Measurements from ENCODE around the gene EPHA7. TPM values are rescaled to one million over a fixed set of nuclear protein-coding genes. Genes with fewer than 3 reads are reported as not detected.

The EPHA7 gene
- total RNA-seq, 1 donor from 2014 or later: 0.40 TPM

DNA sequence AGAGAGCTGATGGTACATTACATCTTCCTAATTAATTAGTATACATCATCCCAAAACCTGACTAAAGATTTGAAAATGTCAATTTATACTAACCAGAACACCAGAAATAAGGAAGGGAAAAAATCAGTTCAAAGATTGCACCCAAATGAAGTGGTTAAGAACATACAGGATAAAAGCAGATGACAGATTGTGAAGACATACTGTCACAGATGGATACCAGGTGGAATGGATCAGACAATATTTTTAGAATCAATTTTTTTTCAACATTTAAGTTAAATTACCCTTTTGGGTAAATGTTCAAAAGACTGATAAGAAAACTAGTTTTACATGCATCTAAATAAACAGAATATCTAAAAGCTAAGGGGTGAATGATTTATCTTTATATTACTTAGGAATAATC, 47.6 kb downstream of the EPHA7 start:
- H3K4me3 ChIP-seq (ENCODE audit: low read depth, low read length): no peak overlapping the region
- TF ChIP-seq, protein P1, sequence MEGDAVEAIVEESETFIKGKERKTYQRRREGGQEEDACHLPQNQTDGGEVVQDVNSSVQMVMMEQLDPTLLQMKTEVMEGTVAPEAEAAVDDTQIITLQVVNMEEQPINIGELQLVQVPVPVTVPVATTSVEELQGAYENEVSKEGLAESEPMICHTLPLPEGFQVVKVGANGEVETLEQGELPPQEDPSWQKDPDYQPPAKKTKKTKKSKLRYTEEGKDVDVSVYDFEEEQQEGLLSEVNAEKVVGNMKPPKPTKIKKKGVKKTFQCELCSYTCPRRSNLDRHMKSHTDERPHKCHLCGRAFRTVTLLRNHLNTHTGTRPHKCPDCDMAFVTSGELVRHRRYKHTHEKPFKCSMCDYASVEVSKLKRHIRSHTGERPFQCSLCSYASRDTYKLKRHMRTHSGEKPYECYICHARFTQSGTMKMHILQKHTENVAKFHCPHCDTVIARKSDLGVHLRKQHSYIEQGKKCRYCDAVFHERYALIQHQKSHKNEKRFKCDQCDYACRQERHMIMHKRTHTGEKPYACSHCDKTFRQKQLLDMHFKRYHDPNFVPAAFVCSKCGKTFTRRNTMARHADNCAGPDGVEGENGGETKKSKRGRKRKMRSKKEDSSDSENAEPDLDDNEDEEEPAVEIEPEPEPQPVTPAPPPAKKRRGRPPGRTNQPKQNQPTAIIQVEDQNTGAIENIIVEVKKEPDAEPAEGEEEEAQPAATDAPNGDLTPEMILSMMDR (conservative IDR thresholded peaks at IDR 0.05; ENCODE audit: low read depth, low read length): no peak
- no peak for DNase-seq (ENCODE audit: low read depth)

DNA sequence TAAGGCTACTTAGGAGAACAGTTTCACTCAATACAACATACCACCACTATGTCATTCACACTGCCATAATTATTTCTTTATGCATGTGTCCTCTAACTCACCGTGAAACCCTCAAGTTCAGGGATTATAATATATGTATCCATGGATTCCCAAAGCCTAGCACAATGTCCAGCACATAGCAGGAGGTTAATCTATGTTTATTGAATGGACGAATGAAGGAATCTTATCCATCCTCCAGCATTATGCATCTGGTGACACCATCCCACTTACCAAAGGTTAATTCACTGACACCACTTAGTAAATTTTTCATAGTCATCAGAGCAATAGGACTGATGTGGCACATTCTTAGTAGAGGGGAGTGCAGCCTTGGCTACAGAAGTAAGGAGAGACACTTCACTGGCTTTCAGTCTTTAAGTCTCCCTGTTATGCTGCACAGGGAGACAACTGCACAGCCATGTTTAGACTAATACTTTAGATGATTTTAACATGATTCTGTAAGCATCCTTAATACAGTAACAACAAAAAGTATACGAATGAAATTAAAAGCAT, 49.7 kb downstream of the EPHA7 start:
- no peak for DNase-seq (ENCODE audit: low read depth)
- TF ChIP-seq, protein P1 (conservative IDR thresholded peaks at IDR 0.05; ENCODE audit: low read depth, low read length): no peak
- no peak overlapping the region for H3K4me3 ChIP-seq (ENCODE audit: low read depth, low read length)

DNA sequence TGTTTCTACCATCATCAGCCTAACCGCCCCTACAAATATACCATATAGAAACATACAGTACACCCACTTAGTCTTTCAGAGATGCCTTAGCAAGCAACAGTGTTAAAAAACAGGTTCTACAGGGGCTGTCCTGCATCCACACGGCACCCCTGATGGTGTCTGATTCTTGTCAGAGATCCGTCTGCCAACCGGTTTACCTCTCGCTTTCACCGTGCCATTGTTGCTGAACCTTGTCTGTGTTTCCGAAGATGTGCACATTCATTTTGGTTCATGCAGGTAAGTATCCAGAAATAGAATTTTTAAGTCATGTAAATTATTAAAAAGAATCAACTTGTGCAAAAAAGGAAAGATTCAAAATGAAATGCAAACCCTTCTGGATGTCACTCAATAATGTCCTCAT, 52.9 kb downstream of the EPHA7 start:
- no peak for DNase-seq (ENCODE audit: low read depth)
- no peak overlapping the region for H3K4me3 ChIP-seq (ENCODE audit: low read depth, low read length)
- TF ChIP-seq, protein P1 (conservative IDR thresholded peaks at IDR 0.05; ENCODE audit: low read depth, low read length): no peak

DNA sequence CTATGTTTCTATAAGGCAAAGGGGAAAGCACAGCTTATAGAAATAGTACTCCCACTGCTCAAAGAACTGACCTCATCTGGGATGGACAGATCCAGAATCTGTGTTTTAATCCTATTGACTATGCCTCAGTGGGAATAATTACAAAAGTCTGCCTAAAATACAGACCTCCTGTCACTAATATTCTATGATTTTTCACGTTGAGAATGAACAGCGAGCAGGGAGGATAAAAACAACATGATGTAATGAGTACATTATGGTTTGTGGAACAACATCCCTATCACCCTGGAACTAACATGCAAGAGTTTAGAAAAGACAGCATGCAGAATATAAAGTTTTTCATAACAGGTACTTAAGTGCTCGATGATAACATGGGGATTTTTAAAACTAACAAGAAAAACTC, 53.9 kb downstream of the EPHA7 start:
- TF ChIP-seq, protein P1 (conservative IDR thresholded peaks at IDR 0.05; ENCODE audit: low read depth, low read length): no peak
- no peak overlapping the region for H3K4me3 ChIP-seq (ENCODE audit: low read depth, low read length)
- DNase-seq (ENCODE audit: low read depth): no peak

DNA sequence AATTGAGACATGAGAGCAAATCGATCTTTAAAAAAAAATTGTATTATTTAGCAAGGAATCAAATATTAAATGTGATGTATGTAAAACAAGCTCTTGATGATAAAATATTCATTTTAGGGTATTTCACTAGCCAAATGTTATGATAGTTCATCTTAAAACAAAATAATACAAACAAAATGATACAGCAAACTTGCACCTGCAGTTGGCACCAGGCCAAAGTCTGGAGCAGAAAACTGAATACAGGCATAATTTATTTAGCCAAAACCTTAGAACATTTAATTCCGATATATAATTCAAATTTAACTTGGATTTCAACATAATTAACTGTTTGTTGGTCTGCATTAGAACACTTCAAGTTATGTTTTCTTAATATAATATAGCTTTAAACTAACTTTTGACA, 60.9 kb downstream of the EPHA7 start:
- DNase-seq (ENCODE audit: low read depth): no peak
- TF ChIP-seq, protein P1 (conservative IDR thresholded peaks at IDR 0.05; ENCODE audit: low read depth, low read length): no peak
- no peak overlapping the region for H3K4me3 ChIP-seq (ENCODE audit: low read depth, low read length)

DNA sequence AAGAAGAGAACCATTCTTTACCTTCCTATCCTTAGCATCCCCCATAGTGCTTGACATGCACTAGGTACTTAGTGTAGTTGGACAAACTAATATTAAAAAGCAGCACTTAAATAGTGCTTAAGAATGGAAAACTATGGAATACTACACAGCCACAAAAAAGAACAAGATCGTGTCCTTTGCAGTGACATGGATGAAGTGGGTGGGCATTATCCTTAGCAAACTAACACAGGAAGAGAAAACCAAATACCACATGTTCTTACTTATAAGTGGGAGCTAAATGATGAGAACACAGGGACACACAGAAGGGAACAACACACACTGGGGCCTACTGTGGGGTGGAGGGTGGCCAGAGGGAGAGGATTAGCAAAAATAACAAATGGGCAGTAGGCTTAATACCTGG, 66.8 kb downstream of the EPHA7 start:
- no peak for DNase-seq (ENCODE audit: low read depth)
- TF ChIP-seq, protein P1 (conservative IDR thresholded peaks at IDR 0.05; ENCODE audit: low read depth, low read length): no peak
- H3K4me3 ChIP-seq (ENCODE audit: low read depth, low read length): no peak overlapping the region

DNA sequence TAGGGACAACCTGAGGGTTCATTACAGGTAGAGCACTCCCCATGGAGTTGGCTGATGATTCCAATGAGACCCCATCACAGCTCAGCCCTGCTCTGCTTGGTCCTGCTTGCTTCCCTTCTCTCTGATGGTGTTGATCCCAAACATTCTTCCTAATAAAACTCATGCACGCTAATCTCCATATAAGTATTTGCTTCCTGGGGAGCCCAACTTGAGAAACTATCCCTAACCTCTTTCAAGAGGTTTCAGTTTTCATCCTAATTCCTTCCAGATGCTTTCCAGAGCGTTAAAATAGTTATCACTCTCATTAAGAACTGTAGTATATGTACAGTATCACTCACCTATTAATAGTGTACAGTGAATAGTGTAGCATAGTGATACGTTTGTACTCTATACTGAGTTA, 68.1 kb downstream of the EPHA7 start:
- TF ChIP-seq, protein P1 (conservative IDR thresholded peaks at IDR 0.05; ENCODE audit: low read depth, low read length): no peak
- no peak overlapping the region for H3K4me3 ChIP-seq (ENCODE audit: low read depth, low read length)

More for the DNA sequence above, 68.1 kb downstream of the EPHA7 start:
- no peak for DNase-seq (ENCODE audit: low read depth)
